Neutrophil (primary cell): ENCODE data around the gene KCNH5.

Experiments
- H3K27ac ChIP-seq: fragments of 200-600 bp; sonication (generic); 2 replicates; pipeline ENCODE4 v1.5.1; 2016; ENCODE audit warnings: mild to moderate bottlenecking, moderate library complexity
- H3K27me3 ChIP-seq: fragments of 200-600 bp; sonication (generic); 2 replicates; pipeline ENCODE4 v1.6.0; 2016; ENCODE audit warnings: mild to moderate bottlenecking
- H3K36me3 ChIP-seq: fragments of 200-600 bp; sonication (generic); 2 replicates; pipeline ENCODE4 v1.5.1; 2017
- H3K4me1 ChIP-seq, 2 experiments: fragments of 200-600 bp in 1 of 2; sonication (generic) in 1 of 2; 1 replicate in 1 of 2; 2 replicates in 1 of 2; pipeline versions ENCODE4 v1.5.1 to v1.6.1; 2013 to 2016; ENCODE audit warnings: low read depth in 1 of 2, low read length in 1 of 2, mild to moderate bottlenecking in 1 of 2, moderate library complexity in 1 of 2; ENCODE audit not compliant: control insufficient read depth in 1 of 2, insufficient read depth in 1 of 2
- H3K4me3 ChIP-seq, 2 experiments: fragments of 200-600 bp in 1 of 2; sonication (generic) in 1 of 2; 1 replicate in 1 of 2; 2 replicates in 1 of 2; pipeline ENCODE4 v1.5.1; 2013 to 2016; ENCODE audit warnings: low read depth in 1 of 2, low read length in 1 of 2, mild to moderate bottlenecking in 1 of 2, moderate library complexity in 1 of 2
- H3K9me3 ChIP-seq: fragments of 200-600 bp; sonication (generic); 2 replicates; pipeline ENCODE4 v1.5.1; 2016
- TF ChIP-seq, protein P1 (sequence below): fragments of 200-600 bp; sonication (generic); IDR thresholded peaks from 2 replicates; pipeline ENCODE4 v1.5.1; 2016; ENCODE audit warnings: antibody characterized with exemption

KCNH5 gene

GRCh38 chr14:62694075-62694474, 351.2 kb downstream of the KCNH5 start:
- Histone ChIP-seq H3K27me3 (no peaks in the 10 kb centered on the region), H3K4me1 (no peaks in the 10 kb centered on the region), H3K27ac (no peak overlapping the region), H3K36me3 (no peaks in the 10 kb centered on the region), H3K4me3 (no peak overlapping the region), H3K9me3 (no peaks in the 10 kb centered on the region)
- TF ChIP-seq, protein P1, sequence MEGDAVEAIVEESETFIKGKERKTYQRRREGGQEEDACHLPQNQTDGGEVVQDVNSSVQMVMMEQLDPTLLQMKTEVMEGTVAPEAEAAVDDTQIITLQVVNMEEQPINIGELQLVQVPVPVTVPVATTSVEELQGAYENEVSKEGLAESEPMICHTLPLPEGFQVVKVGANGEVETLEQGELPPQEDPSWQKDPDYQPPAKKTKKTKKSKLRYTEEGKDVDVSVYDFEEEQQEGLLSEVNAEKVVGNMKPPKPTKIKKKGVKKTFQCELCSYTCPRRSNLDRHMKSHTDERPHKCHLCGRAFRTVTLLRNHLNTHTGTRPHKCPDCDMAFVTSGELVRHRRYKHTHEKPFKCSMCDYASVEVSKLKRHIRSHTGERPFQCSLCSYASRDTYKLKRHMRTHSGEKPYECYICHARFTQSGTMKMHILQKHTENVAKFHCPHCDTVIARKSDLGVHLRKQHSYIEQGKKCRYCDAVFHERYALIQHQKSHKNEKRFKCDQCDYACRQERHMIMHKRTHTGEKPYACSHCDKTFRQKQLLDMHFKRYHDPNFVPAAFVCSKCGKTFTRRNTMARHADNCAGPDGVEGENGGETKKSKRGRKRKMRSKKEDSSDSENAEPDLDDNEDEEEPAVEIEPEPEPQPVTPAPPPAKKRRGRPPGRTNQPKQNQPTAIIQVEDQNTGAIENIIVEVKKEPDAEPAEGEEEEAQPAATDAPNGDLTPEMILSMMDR, result no peak

DNA sequence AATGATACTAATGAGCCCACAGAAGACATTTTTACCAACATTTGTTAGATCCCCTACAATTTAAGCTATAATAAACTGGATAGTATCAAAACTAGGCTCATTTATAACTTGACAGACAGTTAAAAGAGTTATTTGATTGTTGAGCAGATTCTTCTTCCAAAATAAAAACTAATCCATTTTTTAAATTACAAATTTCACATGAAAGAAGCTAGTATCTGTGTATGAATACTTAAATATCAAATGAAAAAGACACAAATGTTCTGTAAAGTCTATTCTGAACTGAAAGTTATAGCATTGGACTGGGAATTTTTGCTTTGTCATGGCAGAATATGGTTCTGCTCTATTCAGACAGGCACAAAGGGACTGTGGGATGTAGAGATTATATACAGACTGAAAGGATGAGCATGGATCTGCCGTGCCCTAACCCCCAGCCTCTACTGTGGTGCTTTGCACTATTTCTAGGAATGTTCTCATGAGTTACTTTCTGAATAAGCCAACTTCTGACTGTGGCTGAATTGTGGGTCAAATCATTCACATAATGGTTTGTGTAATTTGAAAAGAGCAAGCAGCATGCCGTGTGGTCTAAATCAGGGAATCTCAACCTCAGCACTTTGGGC, 352.7 kb downstream of the KCNH5 start:
- Histone ChIP-seq H3K4me1 (no peaks in the 10 kb centered on the region), H3K27me3 (no peaks in the 10 kb centered on the region), H3K4me3 (no peak overlapping the region), H3K36me3 (no peaks in the 10 kb centered on the region), H3K27ac (no peak overlapping the region), H3K9me3 (no peaks in the 10 kb centered on the region)
- TF ChIP-seq, protein P1, result no peak

DNA sequence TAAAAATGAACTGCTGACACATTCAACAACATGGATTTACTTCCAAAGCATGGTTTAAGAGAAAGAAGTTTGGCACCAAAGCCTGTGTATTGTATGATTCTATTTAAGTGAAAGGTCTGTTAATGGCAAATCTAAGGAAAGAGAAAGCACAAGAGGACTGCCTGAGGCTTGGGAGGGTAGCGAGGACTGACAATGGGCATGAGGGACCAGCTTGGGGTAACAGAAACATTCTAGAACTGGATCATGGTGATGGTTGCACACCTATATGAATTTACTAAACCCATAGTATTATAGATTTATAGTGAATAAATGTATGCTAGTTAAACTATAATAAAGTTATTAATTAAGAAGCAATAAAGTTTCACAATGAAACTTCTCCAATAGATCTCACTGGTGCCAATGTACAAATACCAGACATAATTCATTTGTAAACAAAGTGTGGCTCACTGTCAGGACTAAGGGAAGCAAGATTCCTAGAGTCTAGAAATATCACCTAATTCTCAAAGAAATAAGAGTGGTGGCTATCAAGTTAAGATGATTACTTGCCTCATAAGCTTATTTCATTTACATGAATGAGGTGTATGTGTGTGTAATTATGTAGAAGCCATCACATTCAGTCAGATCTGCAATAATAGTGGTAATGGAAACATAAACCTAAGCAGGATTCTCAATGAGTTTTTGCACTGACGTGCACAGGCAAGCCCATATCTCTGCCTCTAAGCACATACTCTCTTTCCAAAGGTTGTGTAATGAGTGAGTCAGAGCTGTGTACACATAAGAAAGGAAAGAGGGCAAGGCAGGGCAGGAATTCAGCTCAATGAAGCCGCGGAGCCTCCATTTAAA, 353.4 kb downstream of the KCNH5 start:
- Histone ChIP-seq H3K27ac (no peak overlapping the region), H3K27me3 (no peaks in the 10 kb centered on the region), H3K36me3 (no peaks in the 10 kb centered on the region), H3K4me1 (no peaks in the 10 kb centered on the region), H3K9me3 (no peaks in the 10 kb centered on the region), H3K4me3 (no peak overlapping the region)
- TF ChIP-seq, protein P1, result no peak

- Histone ChIP-seq H3K4me3 (no peak overlapping the region), H3K36me3 (no peaks in the 10 kb centered on the region), H3K4me1 (no peaks in the 10 kb centered on the region), H3K27ac (no peak overlapping the region), H3K9me3 (no peaks in the 10 kb centered on the region), H3K27me3 (no peaks in the 10 kb centered on the region)
- TF ChIP-seq, protein P1, result no peak
These were observed 355.5 kb downstream of the KCNH5 start for GRCh38 chr14:62689733-62690132.

DNA sequence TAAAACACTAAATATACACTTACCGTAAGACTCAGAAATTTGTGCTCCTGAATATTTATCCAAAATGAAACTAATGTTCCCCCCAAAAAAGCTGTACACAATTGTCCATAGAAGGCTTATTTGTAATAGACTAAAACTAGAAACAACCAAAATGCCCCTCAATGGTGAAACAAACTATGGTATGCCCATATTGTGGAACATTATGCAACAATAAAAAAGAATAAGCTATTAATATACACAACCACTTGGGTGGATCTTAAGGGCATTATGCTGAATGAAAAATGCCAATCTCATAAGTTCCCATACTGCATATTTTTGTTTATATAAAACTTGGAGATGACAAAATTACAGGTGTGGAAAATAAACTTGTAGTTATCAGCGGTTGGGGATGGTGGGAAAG, 357.4 kb downstream of the KCNH5 start:
- Histone ChIP-seq H3K27ac (no peak overlapping the region), H3K9me3 (no peaks in the 10 kb centered on the region), H3K27me3 (no peaks in the 10 kb centered on the region), H3K4me1 (no peaks in the 10 kb centered on the region), H3K4me3 (no peak overlapping the region), H3K36me3 (no peaks in the 10 kb centered on the region)
- TF ChIP-seq, protein P1, result no peak
